Endothelial cell of umbilical vein (primary cell): ENCODE results near the gene DPYD. TPM values are rescaled to one million over a fixed set of nuclear protein-coding genes. Genes with fewer than 3 reads are reported as not detected.

ENCODE experiments used
- BruUV-seq: library from RNA; stranded (reverse); fragments of 400-500 nt; replicated peaks from 2 replicates; lab custom pipeline; 2021; lab: Mats Ljungman, UMichigan
- CTCF ChIA-PET: fragments of 300-600, 350-600 bp; sonication (Branson Sonifier 250); formaldehyde crosslinking; loops from one replicate; lab custom pipeline; 2021; ENCODE audit warnings: antibody characterized with exemption, inconsistent platforms; lab: Charles Lee
- POLR2A ChIA-PET: fragments of 300-600, 350-600 bp; sonication (Branson Sonifier 250); formaldehyde crosslinking; loops from one replicate; lab custom pipeline; 2021; ENCODE audit warnings: antibody characterized with exemption, inconsistent platforms; lab: Charles Lee
- DNase-seq: peaks from one replicate; pipeline ENCODE4 v3.0.0-alpha.2; 2011; ENCODE audit warnings: low read depth, low spot score
- FAIRE-seq: peaks from 2 replicates; lab custom pipeline; 2011; peaks lifted over from hg19 to GRCh38; lab: Jason Lieb, UNC
- H2AFZ ChIP-seq: 2 replicates; pipeline ENCODE4 v1.6.0; 2012; ENCODE audit warnings: low read depth, low read length, control low read depth, inconsistent platforms
- H3K27ac ChIP-seq: 2 replicates; pipeline ENCODE4 v1.5.1; 2011; ENCODE audit warnings: low read depth, mild to moderate bottlenecking, control low read depth, low read length, moderate library complexity; ENCODE audit not compliant: insufficient read depth
- H3K27me3 ChIP-seq, 2 experiments: 2 replicates each; pipeline versions ENCODE4 v1.6.0 to v1.6.1; 2011; ENCODE audit warnings: low read length in 2 of 2, mixed read lengths in 1 of 2; ENCODE audit not compliant: control insufficient read depth in 2 of 2, insufficient read depth in 2 of 2
- H3K36me3 ChIP-seq, 2 experiments: 2 replicates in 1 of 2; 3 replicates in 1 of 2; pipeline ENCODE4 v1.5.1; 2011; ENCODE audit warnings: low read length in 2 of 2, mild to moderate bottlenecking in 1 of 2, moderate library complexity in 1 of 2; ENCODE audit not compliant: control insufficient read depth in 2 of 2, insufficient read depth in 2 of 2; ENCODE audit errors: extremely low read depth in 1 of 2
- H3K4me1 ChIP-seq: 3 replicates; pipeline ENCODE4 v1.5.1; 2011; ENCODE audit warnings: mild to moderate bottlenecking, low read length; ENCODE audit not compliant: control insufficient read depth, insufficient read depth; ENCODE audit errors: extremely low read depth
- H3K4me2 ChIP-seq: 2 replicates; pipeline ENCODE4 v1.6.1; 2011; ENCODE audit warnings: low read length, control low read depth, mixed read lengths; ENCODE audit not compliant: insufficient read depth
- H3K4me3 ChIP-seq, 3 experiments: fragments of 200-600 bp in 1 of 3; sonication (generic), shearing (Covaris generic) in 1 of 3; replicated peaks in 1 of 3; 2 replicates each; pipeline ENCODE4 v1.5.1; 2011 to 2016; ENCODE audit warnings: control low read depth in 3 of 3, low read length in 3 of 3, mild to moderate bottlenecking in 2 of 3, inconsistent platforms in 1 of 3, low read depth in 1 of 3, moderate library complexity in 1 of 3; ENCODE audit not compliant: insufficient read depth in 1 of 3
- H3K79me2 ChIP-seq: 2 replicates; pipeline ENCODE4 v1.6.0; 2012; ENCODE audit warnings: low read length, inconsistent platforms; ENCODE audit not compliant: control insufficient read depth, insufficient read depth
- H3K9ac ChIP-seq: replicated peaks from 2 replicates; pipeline ENCODE3; 2011; ENCODE audit warnings: low read length, control low read depth; ENCODE audit not compliant: insufficient read depth; ENCODE audit errors: extremely low read depth
- H3K9me1 ChIP-seq: replicated peaks from 3 replicates; pipeline ENCODE4 v1.6.0; 2011; ENCODE audit warnings: mild to moderate bottlenecking, low read length; ENCODE audit not compliant: control insufficient read depth, insufficient read depth; ENCODE audit errors: extremely low read depth
- H3K9me3 ChIP-seq: replicated peaks from 2 replicates; pipeline ENCODE4 v1.5.1; 2012; ENCODE audit warnings: low read length, inconsistent platforms; ENCODE audit not compliant: control insufficient read depth, insufficient read depth
- H4K20me1 ChIP-seq: replicated peaks from 2 replicates; pipeline ENCODE3; 2011; ENCODE audit warnings: mild to moderate bottlenecking, low read length; ENCODE audit not compliant: control insufficient read depth, insufficient read depth; ENCODE audit errors: extremely low read depth
- CTCF ChIP-seq, 2 donors: IDR thresholded peaks; 1 replicate in 1 of 2; 2 replicates in 1 of 2; pipeline ENCODE4 v1.5.1; 2011; ENCODE audit warnings: low read length in 2 of 2, mild to moderate bottlenecking in 2 of 2, moderate library complexity in 2 of 2, control low read depth in 1 of 2, inconsistent platforms in 1 of 2, low read depth in 1 of 2; ENCODE audit not compliant: insufficient read depth in 1 of 2; ENCODE audit errors: extremely low read depth in 1 of 2
- EZH2 ChIP-seq: IDR thresholded peaks from 2 replicates; pipeline ENCODE4 v1.6.1; 2012; ENCODE audit warnings: borderline replicate concordance, low read depth, mild to moderate bottlenecking, moderate library complexity, low read length, inconsistent platforms; ENCODE audit not compliant: severe bottlenecking
- FOS ChIP-seq: IDR thresholded peaks from 2 replicates; pipeline ENCODE4 v1.6.1; 2011; ENCODE audit warnings: mild to moderate bottlenecking, low read length, moderate library complexity, borderline replicate concordance; ENCODE audit not compliant: insufficient read depth
- GATA2 ChIP-seq: IDR thresholded peaks from 2 replicates; pipeline ENCODE4 v1.7.0; 2011; ENCODE audit warnings: low read depth, mild to moderate bottlenecking, moderate library complexity, mixed read lengths, low read length; ENCODE audit not compliant: insufficient read length, insufficient read depth
- JUN ChIP-seq: IDR thresholded peaks from 2 replicates; pipeline ENCODE4 v1.6.1; 2011; ENCODE audit warnings: borderline replicate concordance, low read depth; ENCODE audit not compliant: insufficient read length, insufficient read depth
- MAX ChIP-seq: IDR thresholded peaks from 2 replicates; pipeline ENCODE4 v1.6.1; 2011; ENCODE audit not compliant: insufficient read depth, insufficient read length
- MYC ChIP-seq: IDR thresholded peaks from one replicate; pipeline ENCODE4 v1.6.1; 2011; ENCODE audit warnings: mild to moderate bottlenecking, low read depth, low read length
- POLR2A ChIP-seq: IDR thresholded peaks from 2 replicates; pipeline ENCODE4 v1.6.1; 2012; ENCODE audit warnings: low read depth, mild to moderate bottlenecking, control low read depth, low read length
- POLR2AphosphoS5 ChIP-seq: IDR thresholded peaks from 2 replicates; pipeline ENCODE4 v1.6.1; 2012; ENCODE audit warnings: low read depth, mild to moderate bottlenecking, control low read depth, low read length, moderate library complexity; ENCODE audit not compliant: insufficient read depth
- dilution Hi-C: fragments of 300-500 bp; cut with MboI; formaldehyde crosslinking; loops from one replicate; pipeline ENCODE4 v1.15.0; 2019; ENCODE audit warnings: low sequenced_read_pairs; ENCODE audit not compliant: extremely low pct_ligation_motif_present
- intact Hi-C: fragments of 100-400 bp; cut with micrococcal nuclease; formaldehyde crosslinking; loops from one replicate; pipeline ENCODE4 v1.10.0; 2022
- polyA plus RNA-seq, 4 experiments: library from polyadenylated mRNA; depleted of rRNA in 3 of 4; stranded (reverse) in 3 of 4; unstranded in 1 of 4; fragments of >200 nt; gene quantifications; 2 replicates each; pipeline versions ENCODE4 v1.2.1 to v1.2.3, GENCODE V29; 2011 to 2012; ENCODE audit warnings: missing spikeins in 1 of 4
- total RNA-seq: library from RNA; stranded (reverse); gene quantifications from 2 replicates; pipeline ENCODE4 v1.2.3, GENCODE V29; 2021

DPYD gene
- total and polyA plus RNA-seq, 2 donors (not counting 3 experiments of a cell fraction or from before 2014, with no cell fraction given): 4.6 to 15.1 TPM

DNA sequence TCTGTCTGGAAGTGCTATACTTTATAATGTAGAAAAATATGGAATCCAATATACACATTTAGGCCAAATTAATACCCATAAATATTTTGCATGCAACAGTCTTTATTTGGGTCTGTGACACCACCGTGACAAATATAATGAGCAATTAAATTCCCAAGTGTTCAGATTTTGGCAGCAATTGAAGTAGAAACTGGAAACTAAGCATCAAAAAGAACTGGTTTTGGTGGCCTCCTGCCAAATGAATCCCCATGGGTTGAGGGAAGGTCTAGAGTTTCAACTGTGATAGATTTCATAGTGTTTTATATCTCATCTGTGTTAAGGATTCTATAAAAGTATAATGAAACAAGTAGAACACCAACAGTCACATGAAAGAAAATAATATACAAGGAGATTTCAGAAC lies 88.4 kb downstream of the DPYD start:
- CTCF ChIA-PET: interaction anchor here (1.0 to 1.5 kb wide), 3 partner anchors 13 to 636 kb away, joined by 3 to 6 read pairs (median 3); no protein-coding TSS in a partner anchor

More for the DNA sequence above, 88.4 kb downstream of the DPYD start:
- FAIRE-seq: no peak
- POLR2A ChIA-PET: no interaction called here
- dilution Hi-C loops (no loop called here), intact Hi-C loops (no loop called here)
- no peaks in the 10 kb centered on the region for H3K4me1 ChIP-seq
- H3K27me3 ChIP-seq: no peaks in the 10 kb centered on the region
- H3K79me2 ChIP-seq: no peaks in the 10 kb centered on the region
- H3K36me3 ChIP-seq: no peaks in the 10 kb centered on the region
- no peak for DNase-seq
- no peaks in the 10 kb centered on the region for H3K9me3 ChIP-seq
- no peak overlapping the region for H3K4me2 ChIP-seq
- no peaks in the 10 kb centered on the region for H4K20me1 ChIP-seq
- TF ChIP-seq CTCF (IDR thresholded peaks at IDR 0.05; ENCODE audit: extremely low read depth in 1 of 2, insufficient read depth in 1 of 2, low read depth in 1 of 2, low read length in 2 of 2) (no peak), MAX (no peak), JUN (no peak), POLR2A (no peak), FOS (no peak), GATA2 (no peak), MYC (no peak), EZH2 (no peak), POLR2AphosphoS5 (no peak)
- BruUV-seq: no TSS peak
- H3K9ac ChIP-seq: no peak overlapping the region
- H3K27ac ChIP-seq: no peak overlapping the region
- H3K9me1 ChIP-seq: no peaks in the 10 kb centered on the region
- H2AFZ ChIP-seq: no peak overlapping the region
- H3K4me3 ChIP-seq: no peak overlapping the region
